NOMO-1 treated with DMSO at 0.1 percent for 48 hours (cell line): ENCODE measurements around the gene MRGPRD.
A peak's percentile ranks its signal among the peaks of the same experiment; 100 is the strongest.

Experiments used
- DNase-seq: peaks from one replicate; lab custom pipeline; 2025; ENCODE audit not compliant: unreplicated experiment; lab: John Stamatoyannopoulos, UW

MRGPRD gene

DNA sequence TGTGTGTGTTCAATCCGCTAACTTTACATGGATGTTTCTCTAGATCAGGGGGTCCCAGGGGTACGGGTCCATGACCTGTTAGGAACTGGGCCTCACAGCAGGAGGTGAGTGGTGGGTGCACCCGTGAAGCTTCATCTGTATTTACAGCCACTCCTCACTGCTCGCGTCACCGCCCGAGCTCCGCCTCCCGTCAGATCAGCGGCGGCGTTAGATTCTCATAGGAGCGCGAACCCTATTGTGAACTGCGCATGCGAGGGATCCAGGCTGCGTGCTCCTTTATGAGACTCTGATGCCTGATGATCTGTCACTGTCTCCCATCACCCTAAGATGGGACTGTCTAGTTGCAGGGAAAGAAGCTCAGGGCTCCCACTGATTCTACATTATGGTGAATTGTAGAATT, 31.9 kb downstream of the MRGPRD start:
- DNase-seq: no peak

DNA sequence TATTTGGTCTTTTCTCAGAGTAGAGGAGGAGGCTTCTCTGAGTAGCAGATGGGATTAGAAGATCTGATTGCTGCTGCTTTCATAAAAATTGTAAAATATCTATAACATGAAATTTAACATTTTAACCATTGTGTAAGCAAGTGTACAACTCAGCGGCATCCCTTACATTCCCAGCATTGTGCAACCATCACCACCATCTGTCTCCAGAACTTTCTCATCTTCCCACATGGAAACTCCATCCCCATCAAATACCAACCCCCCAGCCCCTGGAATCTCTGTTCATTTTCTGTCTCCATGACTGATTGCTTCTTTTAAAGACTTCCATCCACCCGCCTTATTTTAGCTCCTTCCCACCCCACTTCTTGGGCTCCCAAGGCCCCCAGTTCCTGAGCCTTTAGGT, 32.3 kb downstream of the MRGPRD start:
- DNase-seq: no peak

DNA sequence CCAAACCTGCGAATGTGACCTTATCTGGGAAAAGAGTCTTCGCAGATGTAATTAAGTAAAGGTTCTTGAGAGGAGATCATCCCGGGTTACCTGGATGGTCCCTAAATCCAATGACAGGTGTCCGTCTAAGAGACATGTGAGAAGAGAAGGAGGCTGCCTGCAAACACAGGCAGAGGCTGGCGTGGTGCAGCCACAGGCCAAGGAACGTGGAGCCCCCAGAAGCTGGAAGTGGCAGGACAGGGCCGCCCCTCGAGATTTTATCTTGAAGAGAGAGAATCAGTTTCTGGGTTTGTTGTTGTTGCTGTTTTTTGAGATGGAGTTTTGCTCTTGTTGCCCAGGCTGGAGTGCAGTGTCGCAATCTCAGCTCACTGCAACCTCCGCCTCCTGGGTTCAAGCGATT, 33.6 kb downstream of the MRGPRD start:
- DNase-seq: no peak

DNA sequence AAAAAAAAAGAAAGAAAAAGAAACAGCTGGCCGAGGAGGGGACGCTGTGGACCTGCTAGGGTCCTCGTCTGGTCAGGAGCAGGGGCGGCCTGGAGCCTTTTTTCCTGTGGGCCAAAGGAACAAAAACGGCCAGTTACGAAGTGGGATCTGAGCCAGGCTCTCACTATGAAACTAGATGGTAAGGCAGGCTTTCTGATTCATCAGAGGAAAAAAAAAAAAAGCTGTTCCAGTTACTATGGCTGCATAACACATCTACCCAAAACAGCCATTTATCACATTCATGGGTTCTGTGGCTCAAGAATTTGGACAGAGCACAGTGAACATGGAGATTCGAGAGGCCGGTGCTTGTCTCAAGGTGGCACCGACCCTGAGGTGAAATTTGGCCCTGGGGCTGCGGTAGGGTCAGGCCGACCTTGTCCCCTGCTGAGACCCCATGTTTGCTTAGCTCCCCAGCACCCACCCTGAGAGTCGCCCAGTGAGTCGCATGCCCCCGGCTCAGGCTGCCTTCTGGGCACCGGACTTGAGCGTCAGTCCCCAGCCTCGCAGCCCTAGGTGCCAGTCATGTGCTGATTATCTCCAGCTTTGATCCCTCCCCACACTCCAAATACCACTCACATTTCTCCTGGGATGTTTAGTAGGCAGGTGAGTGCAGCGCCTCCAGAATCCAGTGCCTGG, 34.2 kb downstream of the MRGPRD start:
- DNase-seq: no peak

- DNase-seq: peak; percentile 53
These were observed 38.0 kb downstream of the MRGPRD start for GRCh38 chr11:68942751-68943271.

- DNase-seq: no peak
These were observed 38.6 kb downstream of the MRGPRD start for GRCh38 chr11:68942095-68942620.

GRCh38 chr11:68941324-68942094, 39.3 kb downstream of the MRGPRD start:
- no peak for DNase-seq

- DNase-seq: no peak
These were observed 40.0 kb downstream of the MRGPRD start for GRCh38 chr11:68940651-68941323.

DNA sequence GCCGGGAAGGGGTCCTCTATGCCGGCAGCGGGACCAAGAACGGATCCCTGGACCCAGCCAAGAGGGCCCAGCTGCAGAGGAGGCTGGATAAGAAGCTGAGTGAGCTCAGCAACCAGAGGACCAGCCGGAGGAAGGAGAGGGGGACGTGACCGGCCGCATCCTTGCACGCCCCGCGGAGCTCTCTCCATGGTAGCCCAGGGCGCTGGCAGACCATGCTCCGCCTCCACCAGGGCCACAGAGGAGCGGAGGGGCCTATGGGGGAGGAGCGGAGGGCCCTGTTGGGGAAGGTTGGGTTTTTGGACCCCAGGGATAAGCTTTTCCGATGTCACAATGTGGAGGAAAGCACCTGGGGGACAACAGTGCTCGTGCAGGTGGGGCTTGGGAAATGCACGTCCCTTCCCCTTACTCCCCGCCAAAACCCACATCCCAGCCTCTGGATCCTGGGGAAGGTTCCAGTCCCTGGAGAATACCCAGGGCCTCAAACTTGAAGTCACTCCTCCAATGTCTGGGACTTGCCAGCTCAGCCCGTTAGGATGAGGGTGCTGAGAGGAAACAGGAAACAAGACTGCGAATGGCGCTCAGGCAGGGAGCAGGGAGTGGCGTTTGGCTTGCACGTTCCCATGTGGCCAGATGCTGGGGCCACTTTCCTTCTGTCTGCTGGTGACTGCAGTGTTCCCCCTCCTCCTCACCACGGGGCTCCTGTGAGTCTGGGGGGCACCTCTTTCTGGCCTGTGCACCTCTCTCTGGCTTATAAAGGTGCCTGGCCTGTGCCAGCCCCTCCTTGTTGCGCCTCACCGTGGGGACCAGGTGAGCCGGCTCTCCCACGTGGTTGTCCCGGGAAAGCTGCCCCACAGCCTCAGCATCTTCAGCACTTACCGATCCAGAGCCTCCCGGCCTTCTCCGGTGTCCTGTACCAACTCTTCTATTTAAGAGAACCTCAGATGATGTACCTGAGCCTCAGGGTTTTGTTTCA, 40.9 kb downstream of the MRGPRD start:
- DNase-seq: no peak

GRCh38 chr11:68938816-68939582, 41.8 kb downstream of the MRGPRD start:
- DNase-seq: no peak

GRCh38 chr11:68938088-68938487, 42.7 kb downstream of the MRGPRD start:
- DNase-seq: no peak

- no peak for DNase-seq
These were observed 43.8 kb downstream of the MRGPRD start for GRCh38 chr11:68936676-68937620.

DNA sequence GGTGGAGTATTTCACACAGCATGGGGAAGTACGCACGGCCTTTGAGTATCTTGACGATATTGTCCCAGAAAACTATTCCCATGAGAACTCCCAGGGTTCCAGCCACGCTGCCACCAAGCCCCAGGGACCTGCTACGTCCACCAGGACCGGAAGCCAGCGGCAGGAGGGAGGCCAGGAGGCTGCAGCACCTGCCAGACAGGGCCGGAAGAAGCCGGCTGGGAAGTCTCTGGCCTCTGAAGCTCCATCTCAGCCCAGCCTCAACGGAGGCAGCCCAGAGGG, 44.5 kb downstream of the MRGPRD start:
- DNase-seq: no peak

DNA sequence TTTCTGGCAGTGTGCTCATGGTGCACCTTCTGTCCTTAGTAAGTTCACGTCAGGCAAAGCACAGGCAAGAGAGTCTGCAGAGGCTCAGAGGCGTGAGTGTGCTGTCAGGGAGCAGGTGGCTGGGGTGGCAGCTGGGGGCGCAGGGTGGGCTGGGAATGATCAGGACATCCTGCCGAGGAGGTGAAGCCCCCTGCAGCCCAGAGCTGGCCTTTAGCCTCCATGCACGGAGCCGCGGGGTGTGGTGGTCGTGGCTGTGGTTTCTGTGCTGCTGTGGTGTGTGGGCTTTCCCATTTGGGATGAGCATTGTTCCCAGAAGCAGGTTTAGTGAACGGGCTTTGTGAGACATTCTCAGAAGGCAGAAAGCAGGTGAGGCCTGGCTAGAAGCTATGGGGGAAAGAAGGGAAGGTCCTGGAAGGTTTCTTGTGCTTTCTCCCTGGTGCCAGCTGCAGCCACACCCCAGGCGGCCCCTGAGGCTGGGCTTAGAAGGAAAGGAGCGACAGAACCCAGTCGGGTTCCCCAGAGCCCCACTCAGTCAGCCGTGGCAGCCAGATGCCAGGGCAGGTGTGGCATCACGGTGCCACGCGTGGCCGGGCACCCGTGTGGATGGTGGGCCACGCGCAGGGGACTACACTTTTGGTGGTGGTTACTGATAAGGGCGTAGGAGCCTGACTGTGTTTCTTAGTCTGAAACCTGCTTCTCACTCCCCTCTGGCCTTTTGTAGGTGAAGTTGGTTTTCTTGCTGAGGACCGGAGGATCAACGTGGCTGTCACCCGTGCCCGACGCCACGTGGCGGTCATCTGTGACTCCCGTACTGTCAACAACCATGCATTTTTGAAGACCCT, 45.0 kb downstream of the MRGPRD start:
- no peak for DNase-seq

GRCh38 chr11:68935066-68935465, 45.7 kb downstream of the MRGPRD start:
- no peak for DNase-seq

DNA sequence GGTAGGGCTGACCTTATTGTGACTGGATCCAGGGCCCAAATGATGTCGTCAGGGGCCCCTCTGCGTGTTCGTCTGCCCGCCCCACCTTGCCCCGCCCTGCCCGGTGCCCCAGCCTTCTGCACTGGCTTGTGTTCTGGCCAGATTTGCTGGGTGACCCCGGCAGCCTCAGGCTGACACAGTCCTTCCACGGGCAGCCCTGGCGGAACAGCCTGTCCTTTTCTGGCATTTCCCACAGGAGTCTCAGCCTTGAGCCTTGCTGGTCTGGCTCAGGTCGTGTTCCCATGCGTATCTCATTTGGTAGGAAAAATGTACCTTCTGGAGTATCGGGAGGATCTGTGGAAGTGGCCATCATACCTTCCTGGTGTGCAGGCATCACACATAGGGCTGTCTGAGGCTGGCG, 46.1 kb downstream of the MRGPRD start:
- DNase-seq: no peak

DNA sequence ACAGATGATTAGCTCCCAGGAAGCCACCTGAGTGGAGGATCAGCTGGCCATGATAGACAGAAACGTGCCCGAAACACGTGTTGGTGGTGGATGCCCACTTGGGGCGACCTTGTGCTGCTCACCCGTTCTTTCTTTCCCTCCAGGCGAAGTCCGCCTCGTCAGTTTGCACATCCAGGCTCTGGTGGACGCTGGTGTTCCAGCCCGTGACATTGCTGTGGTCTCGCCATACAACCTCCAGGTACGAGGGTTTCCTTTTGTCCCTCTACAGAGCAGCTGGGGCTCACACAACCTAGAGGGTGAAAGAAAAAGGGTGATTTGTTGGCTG, 46.5 kb downstream of the MRGPRD start:
- no peak for DNase-seq
